ENCODE results near the gene FBXO11.

FBXO11 gene

DNA sequence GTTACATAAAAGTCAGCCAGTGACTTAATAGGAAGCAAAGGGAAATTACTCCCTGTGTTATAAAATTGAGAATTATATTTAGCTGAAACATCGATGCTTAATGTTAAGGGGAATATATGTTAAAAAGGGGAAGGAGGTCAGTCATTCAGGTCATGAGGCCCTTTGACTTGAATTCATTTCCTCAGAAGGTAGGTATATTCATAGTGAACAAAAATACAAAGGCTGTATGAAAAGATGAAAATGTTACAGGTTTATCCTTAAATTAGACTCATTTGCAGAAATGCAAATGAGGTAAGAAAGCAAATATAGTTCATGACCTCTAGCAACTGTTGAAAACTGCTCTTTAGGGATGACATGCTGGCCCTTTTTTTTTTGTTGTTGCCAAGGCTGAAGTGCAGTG is 102.5 kb downstream of the FBXO11 start (continued):
- TF ChIP-seq GLI2 (tag by site-specific recombination; IDR thresholded peaks at IDR 0.05; ENCODE audit: borderline replicate concordance, low read depth) = no peak

- Histone ChIP-seq H3K36me3 (ENCODE audit: control insufficient read depth in 2 of 2, insufficient read depth in 1 of 2, low read length in 2 of 2) (peaks cover 90 to 99% of the 10 kb centered on the region in 2 experiments), H3K9me3 (ENCODE audit: control insufficient read depth, insufficient read depth, low read depth, low read length) (no peaks in the 10 kb centered on the region; the same call in 1 of the 2 replicates), H3K4me3 (ENCODE audit: low read depth, low read length) (no peak overlapping the region), H3K4me1 (ENCODE audit: control insufficient read depth, insufficient read depth, low read length) (no peaks in the 10 kb centered on the region), H3K27ac (ENCODE audit: extremely low read depth, low read depth, low read length) (no peak overlapping the region)
- ChIA-PET CTCF (no interaction called here), POLR2A (no interaction called here)
- no peak for TF ChIP-seq ZNF76 (tag by site-specific recombination; IDR thresholded peaks at IDR 0.05; ENCODE audit: borderline replicate concordance, low read depth)
- TF ChIP-seq ZNF169 (tag by site-specific recombination; IDR thresholded peaks at IDR 0.05) = no peak
- no peak for TF ChIP-seq ZNF747 (tag by site-specific recombination; IDR thresholded peaks at IDR 0.05)
- TF ChIP-seq ZNF140 (tag by site-specific recombination; IDR thresholded peaks at IDR 0.05) = no peak
- no peak for TF ChIP-seq ZNF670 (tag by site-specific recombination; IDR thresholded peaks at IDR 0.05; ENCODE audit: low read depth)
- TF ChIP-seq SETDB1 (IDR thresholded peaks at IDR 0.05; ENCODE audit: insufficient read length, low read length) = peak; percentile 52
- no peak for TF ChIP-seq ZFP37 (tag by site-specific recombination; IDR thresholded peaks at IDR 0.05)
- TF ChIP-seq ZNF560 (tag by site-specific recombination; IDR thresholded peaks at IDR 0.05; ENCODE audit: borderline replicate concordance) = no peak
These were observed 102.9 kb downstream of the FBXO11 start for GRCh38 chr2:47803363-47803762.

GRCh38 chr2:47801118-47801517 is 105.2 kb downstream of the FBXO11 start:
- Histone ChIP-seq H3K4me1 (ENCODE audit: control insufficient read depth, insufficient read depth, low read length) (no peaks in the 10 kb centered on the region), H3K9me3 (ENCODE audit: control insufficient read depth, insufficient read depth, low read depth, low read length) (no peaks in the 10 kb centered on the region; the same call in 1 of the 2 replicates), H3K27ac (ENCODE audit: extremely low read depth, low read depth, low read length) (no peak overlapping the region), H3K36me3 (ENCODE audit: control insufficient read depth in 2 of 2, insufficient read depth in 1 of 2, low read length in 2 of 2) (peaks cover 92 to 99% of the 10 kb centered on the region in 2 experiments), H3K4me3 (ENCODE audit: low read depth, low read length) (no peak overlapping the region)
- POLR2A ChIA-PET = no interaction called here
- CTCF ChIA-PET = no interaction called here
- TF ChIP-seq, protein P1, sequence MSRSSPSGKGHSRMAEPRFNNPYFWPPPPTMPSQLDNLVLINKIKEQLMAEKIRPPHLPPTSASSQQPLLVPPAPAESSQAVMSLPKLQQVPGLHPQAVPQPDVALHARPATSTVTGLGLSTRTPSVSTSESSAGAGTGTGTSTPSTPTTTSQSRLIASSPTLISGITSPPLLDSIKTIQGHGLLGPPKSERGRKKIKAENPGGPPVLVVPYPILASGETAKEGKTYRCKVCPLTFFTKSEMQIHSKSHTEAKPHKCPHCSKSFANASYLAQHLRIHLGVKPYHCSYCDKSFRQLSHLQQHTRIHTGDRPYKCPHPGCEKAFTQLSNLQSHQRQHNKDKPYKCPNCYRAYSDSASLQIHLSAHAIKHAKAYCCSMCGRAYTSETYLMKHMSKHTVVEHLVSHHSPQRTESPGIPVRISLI (tag by site-specific recombination; IDR thresholded peaks at IDR 0.05) = peak; percentile 67; the same call in 1 of the 2 replicates
- TF ChIP-seq ZNF138 (tag by site-specific recombination; IDR thresholded peaks at IDR 0.05; ENCODE audit: borderline replicate concordance) = no peak

GRCh38 chr2:47799031-47799609 is 107.2 kb downstream of the FBXO11 start:
- POLR2A ChIA-PET = no interaction called here

DNA sequence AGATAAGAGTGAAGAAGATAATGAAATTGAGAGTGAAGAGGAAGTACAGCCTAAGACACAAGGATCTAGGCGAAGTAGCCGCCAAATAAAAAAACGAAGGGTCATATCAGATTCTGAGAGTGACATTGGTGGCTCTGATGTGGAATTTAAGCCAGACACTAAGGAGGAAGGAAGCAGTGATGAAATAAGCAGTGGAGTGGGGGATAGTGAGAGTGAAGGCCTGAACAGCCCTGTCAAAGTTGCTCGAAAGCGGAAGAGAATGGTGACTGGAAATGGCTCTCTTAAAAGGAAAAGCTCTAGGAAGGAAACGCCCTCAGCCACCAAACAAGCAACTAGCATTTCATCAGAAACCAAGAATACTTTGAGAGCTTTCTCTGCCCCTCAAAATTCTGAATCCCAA is 107.7 kb downstream of the FBXO11 start:
- Histone ChIP-seq H3K36me3 (ENCODE audit: control insufficient read depth in 2 of 2, insufficient read depth in 1 of 2, low read length in 2 of 2) (peaks cover 90 to 95% of the 10 kb centered on the region in 2 experiments), H3K9me3 (ENCODE audit: control insufficient read depth, insufficient read depth, low read depth, low read length) (no peaks in the 10 kb centered on the region; the same call in 1 of the 2 replicates), H3K4me1 (ENCODE audit: control insufficient read depth, insufficient read depth, low read length) (no peaks in the 10 kb centered on the region), H3K27ac (ENCODE audit: extremely low read depth, low read depth, low read length) (no peak overlapping the region), H3K4me3 (ENCODE audit: low read depth, low read length) (no peak overlapping the region)
- ChIA-PET POLR2A (no interaction called here), CTCF (no interaction called here)
- 0 out of 2 replicates have a peak, but pooled peaks have one; percentile 12 for TF ChIP-seq PRDM1 (tag by site-specific recombination; IDR thresholded peaks at IDR 0.05)
- no peak for TF ChIP-seq IKZF3 (tag by site-specific recombination; IDR thresholded peaks at IDR 0.05)

More at GRCh38 chr2:47799031-47799609, 107.2 kb downstream of the FBXO11 start:
- Histone ChIP-seq H3K4me3 (ENCODE audit: low read depth, low read length) (no peak overlapping the region), H3K36me3 (ENCODE audit: control insufficient read depth in 2 of 2, insufficient read depth in 1 of 2, low read length in 2 of 2) (peaks cover 92 to 99% of the 10 kb centered on the region in 2 experiments), H3K4me1 (ENCODE audit: control insufficient read depth, insufficient read depth, low read length) (no peaks in the 10 kb centered on the region), H3K9me3 (ENCODE audit: control insufficient read depth, insufficient read depth, low read depth, low read length) (no peaks in the 10 kb centered on the region; the same call in 1 of the 2 replicates), H3K27ac (ENCODE audit: extremely low read depth, low read depth, low read length) (no peak overlapping the region)
- TF ChIP-seq ZNF677 (tag by site-specific recombination; IDR thresholded peaks at IDR 0.05) (peak; percentile 45; the same call in 1 of the 2 replicates), KLF9 (tag by site-specific recombination; IDR thresholded peaks at IDR 0.05; ENCODE audit: low read depth) (no peak)
- CTCF ChIA-PET = no interaction called here
